Endothelial cell of umbilical vein (primary cell): ENCODE data around the gene PPP1R7.

Experiments used
- EZH2 ChIP-seq: IDR thresholded peaks from 2 replicates; pipeline ENCODE4 v1.6.1; 2012; ENCODE audit warnings: borderline replicate concordance, low read depth, mild to moderate bottlenecking, moderate library complexity, low read length, inconsistent platforms; ENCODE audit not compliant: severe bottlenecking
- TF ChIP-seq, protein P1 (sequence below), 2 donors: IDR thresholded peaks; 1 replicate in 1 of 2; 2 replicates in 1 of 2; pipeline ENCODE4 v1.5.1; 2011; ENCODE audit warnings: low read length in 2 of 2, mild to moderate bottlenecking in 2 of 2, moderate library complexity in 2 of 2, control low read depth in 1 of 2, inconsistent platforms in 1 of 2, low read depth in 1 of 2; ENCODE audit not compliant: insufficient read depth in 1 of 2; ENCODE audit errors: extremely low read depth in 1 of 2

GRCh38 chr2:241158546-241158900, 8.3 kb downstream of the PPP1R7 start:
- TF ChIP-seq, protein P1, sequence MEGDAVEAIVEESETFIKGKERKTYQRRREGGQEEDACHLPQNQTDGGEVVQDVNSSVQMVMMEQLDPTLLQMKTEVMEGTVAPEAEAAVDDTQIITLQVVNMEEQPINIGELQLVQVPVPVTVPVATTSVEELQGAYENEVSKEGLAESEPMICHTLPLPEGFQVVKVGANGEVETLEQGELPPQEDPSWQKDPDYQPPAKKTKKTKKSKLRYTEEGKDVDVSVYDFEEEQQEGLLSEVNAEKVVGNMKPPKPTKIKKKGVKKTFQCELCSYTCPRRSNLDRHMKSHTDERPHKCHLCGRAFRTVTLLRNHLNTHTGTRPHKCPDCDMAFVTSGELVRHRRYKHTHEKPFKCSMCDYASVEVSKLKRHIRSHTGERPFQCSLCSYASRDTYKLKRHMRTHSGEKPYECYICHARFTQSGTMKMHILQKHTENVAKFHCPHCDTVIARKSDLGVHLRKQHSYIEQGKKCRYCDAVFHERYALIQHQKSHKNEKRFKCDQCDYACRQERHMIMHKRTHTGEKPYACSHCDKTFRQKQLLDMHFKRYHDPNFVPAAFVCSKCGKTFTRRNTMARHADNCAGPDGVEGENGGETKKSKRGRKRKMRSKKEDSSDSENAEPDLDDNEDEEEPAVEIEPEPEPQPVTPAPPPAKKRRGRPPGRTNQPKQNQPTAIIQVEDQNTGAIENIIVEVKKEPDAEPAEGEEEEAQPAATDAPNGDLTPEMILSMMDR (IDR thresholded peaks at IDR 0.05; ENCODE audit: extremely low read depth in 1 of 2, insufficient read depth in 1 of 2, low read depth in 1 of 2, low read length in 2 of 2): no peak
- no peak for TF ChIP-seq EZH2
